Hindlimb muscle (tissue), 1 donor: ENCODE results near the gene UBE2QL1. TPM values are rescaled to one million over a fixed set of nuclear protein-coding genes. Genes with fewer than 3 reads are reported as not detected.

Experiments
- DNase-seq: peaks from one replicate; pipeline ENCODE4 v3.0.0-alpha.2; 2013
- polyA plus RNA-seq: library from polyadenylated mRNA; unstranded; fragments of 120-200 nt; gene quantifications from one replicate; pipeline ENCODE4 v1.2.1, GENCODE V29; 2013; ENCODE audit not compliant: insufficient read length

UBE2QL1 gene
- polyA plus RNA-seq, 1 donor: 2.3 TPM

GRCh38 chr5:6540111-6540827 lies 91.6 kb downstream of the UBE2QL1 start:
- DNase-seq: peak; percentile 4

DNA sequence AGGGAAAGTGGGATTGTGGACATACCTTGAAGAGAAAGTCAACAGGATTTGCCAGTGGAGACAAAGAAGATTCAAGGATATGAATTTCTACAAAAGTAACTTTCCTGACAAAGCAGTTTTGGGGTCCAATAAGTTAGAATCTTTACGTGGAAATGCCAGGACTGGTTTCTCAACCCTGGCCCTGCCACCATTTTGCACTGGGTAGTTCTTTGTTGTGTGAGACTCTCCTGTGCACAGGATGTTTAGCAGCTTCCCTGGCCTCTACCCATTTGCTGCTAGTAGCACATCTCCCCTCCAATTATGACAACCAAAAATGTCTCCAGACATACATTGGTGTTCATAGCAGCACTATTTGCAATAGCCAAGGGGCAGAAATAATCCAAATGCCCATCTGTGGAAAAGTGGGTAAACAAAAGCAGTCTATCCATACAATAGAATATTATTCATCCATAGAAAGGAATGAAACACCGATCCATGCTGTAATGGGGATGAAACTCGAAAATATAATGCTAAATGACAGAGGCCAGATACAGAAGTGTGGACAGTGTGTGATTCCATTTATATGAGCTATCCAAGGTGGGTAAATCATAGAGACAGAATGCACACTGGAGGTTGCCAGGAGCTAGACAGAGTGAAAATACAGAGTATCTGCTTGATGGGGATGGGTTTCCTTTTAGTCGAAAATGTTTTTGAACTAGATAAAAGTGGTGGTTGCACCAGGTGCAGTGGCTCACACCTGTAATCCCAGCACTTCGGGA lies 92.8 kb downstream of the UBE2QL1 start:
- DNase-seq: no peak

DNA sequence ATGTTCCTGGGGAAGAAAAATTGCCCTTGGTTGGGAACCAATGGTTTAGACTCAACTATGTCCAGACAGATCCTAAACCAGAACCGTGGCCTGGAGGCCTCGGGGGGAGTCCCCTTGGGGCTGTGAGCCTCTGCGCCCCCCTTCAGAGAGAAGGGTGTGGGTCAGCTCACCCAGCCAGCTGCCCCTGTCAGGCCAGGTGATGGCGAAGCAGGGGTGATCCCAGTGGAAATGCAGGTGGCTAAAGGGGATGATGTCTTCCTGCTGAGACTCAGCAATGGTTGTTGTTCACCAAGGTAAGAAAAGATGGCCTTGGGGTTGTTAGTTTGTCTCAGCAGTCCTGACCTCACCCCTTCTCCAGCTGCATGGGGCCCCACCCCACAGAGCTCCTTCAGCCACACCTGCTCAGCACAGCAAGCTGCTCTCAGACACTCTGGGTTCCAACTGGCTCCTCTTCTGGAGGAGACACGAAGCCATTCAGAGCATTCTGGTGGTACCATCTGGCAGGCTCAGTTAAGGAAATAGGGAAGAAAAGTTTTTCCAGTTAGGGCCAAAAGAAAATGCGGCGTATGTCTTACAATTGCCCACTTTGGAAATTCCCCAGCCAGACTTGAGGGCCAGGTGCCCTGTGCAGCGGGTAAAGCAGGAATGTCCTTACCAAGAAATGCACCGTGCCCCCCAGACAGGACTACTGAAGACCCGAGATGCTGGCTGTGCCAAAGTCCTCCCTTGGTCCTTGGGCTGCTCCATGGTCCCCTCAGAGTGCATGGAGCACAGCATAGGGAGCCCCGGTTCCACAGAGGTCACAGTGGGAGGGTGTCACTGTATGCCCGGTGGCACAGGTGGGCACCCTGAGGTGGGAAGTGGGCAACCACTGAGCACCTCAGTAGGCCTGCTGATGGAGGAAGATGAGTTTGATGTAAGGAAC lies 94.0 kb downstream of the UBE2QL1 start:
- DNase-seq: no peak

DNA sequence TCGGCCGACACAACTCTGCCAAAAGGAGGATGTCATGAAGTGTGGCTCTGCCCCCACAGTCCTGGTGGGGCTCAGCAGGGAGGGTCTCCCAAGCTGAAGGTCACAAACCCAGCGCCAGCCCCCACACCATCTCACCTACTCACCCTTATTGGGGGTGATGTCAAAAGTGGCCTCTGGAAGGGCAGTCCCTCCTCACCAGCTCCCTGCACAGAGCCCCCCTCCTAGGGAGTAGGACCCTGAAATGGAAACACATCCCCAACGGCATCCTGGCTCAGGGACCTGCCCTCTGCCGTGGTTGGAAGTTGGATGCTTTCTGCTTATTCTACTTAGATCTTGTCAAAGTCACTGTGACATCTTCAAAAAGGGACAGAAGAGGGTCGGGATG lies 94.7 kb downstream of the UBE2QL1 start:
- DNase-seq: no peak

- no peak for DNase-seq
Measured at GRCh38 chr5:6543830-6544560, 95.3 kb downstream of the UBE2QL1 start.

Other genes with a start within 250 kb of the UBE2QL1 start
- 36.5 TPM for gene MED10, start 70.3 kb upstream of the UBE2QL1 start, polyA plus RNA-seq
- 49.2 TPM for gene NSUN2, start 184.2 kb downstream of the UBE2QL1 start, polyA plus RNA-seq
- 13.7 TPM for gene SRD5A1, start 184.6 kb downstream of the UBE2QL1 start, polyA plus RNA-seq